Endodermal cell (in vitro differentiated cells): ENCODE measurements around the gene USP13. TPM values are rescaled to one million over a fixed set of nuclear protein-coding genes. Genes with fewer than 3 reads are reported as not detected.
A peak's percentile ranks its signal among the peaks of the same experiment; 100 is the strongest.

Experiments
- DNase-seq: peaks from one replicate; pipeline ENCODE4 v3.0.0-alpha.2; 2017
- H3K27ac ChIP-seq: 2 replicates; pipeline ENCODE4 v1.5.1; 2013; ENCODE audit warnings: mild to moderate bottlenecking, low read depth, low read length, moderate library complexity
- H3K27me3 ChIP-seq: 2 replicates; pipeline ENCODE4 v1.6.1; 2013; ENCODE audit warnings: mild to moderate bottlenecking, low read length, moderate library complexity; ENCODE audit not compliant: insufficient read depth, control insufficient read depth, poor library complexity, severe bottlenecking
- H3K36me3 ChIP-seq: 2 replicates; pipeline ENCODE4 v1.7.0; 2013; ENCODE audit warnings: mild to moderate bottlenecking, low read length, moderate library complexity; ENCODE audit not compliant: control insufficient read depth, insufficient read depth
- H3K4me1 ChIP-seq: one replicate; pipeline ENCODE4 v1.7.0; 2013; ENCODE audit warnings: low read length; ENCODE audit not compliant: control insufficient read depth, insufficient read depth
- H3K4me3 ChIP-seq: 2 replicates; pipeline ENCODE4 v1.5.1; 2013; ENCODE audit warnings: mild to moderate bottlenecking, low read length, moderate library complexity
- H3K9ac ChIP-seq: 2 replicates; pipeline ENCODE4 v1.6.1; 2013; ENCODE audit warnings: mild to moderate bottlenecking, low read length, moderate library complexity; ENCODE audit not compliant: poor library complexity, severe bottlenecking; ENCODE audit errors: extremely low read depth
- H3K9me3 ChIP-seq: 2 replicates; pipeline ENCODE4 v1.6.1; 2013; ENCODE audit warnings: mild to moderate bottlenecking, low read length, moderate library complexity; ENCODE audit not compliant: control insufficient read depth
- H3K27ac Mint-ChIP-seq: 2 replicates; pipeline ENCODE4 v1.8.0; 2020; ENCODE audit warnings: mixed read lengths
- H3K27me3 Mint-ChIP-seq: 2 replicates; pipeline ENCODE4 v1.8.0; 2021; ENCODE audit warnings: mild to moderate bottlenecking, mixed read lengths; ENCODE audit not compliant: insufficient read depth
- H3K36me3 Mint-ChIP-seq: 2 replicates; pipeline ENCODE4 v1.8.0; 2020; ENCODE audit warnings: low read depth, mixed read lengths
- H3K4me1 Mint-ChIP-seq: 2 replicates; pipeline ENCODE4 v1.8.0; 2020; ENCODE audit warnings: mixed read lengths
- H3K4me3 Mint-ChIP-seq: 2 replicates; pipeline ENCODE4 v1.8.0; 2020; ENCODE audit warnings: mild to moderate bottlenecking, moderate library complexity, mixed read lengths
- H3K9me3 Mint-ChIP-seq: 2 replicates; pipeline ENCODE4 v1.8.0; 2020; ENCODE audit warnings: mild to moderate bottlenecking, mixed read lengths
- CTCF ChIP-seq: fragments of 200-600 bp; sonication (generic); conservative IDR thresholded peaks from 2 replicates; pipeline ENCODE4 v1.5.0; 2021; ENCODE audit warnings: antibody characterized with exemption, mild to moderate bottlenecking
- WGBS, 2 experiments: methylation state at CpG; one replicate each; pipeline versions ENCODE4 v1.1.5 to v1.1.7; 2013; ENCODE audit warnings: missing lambda C conversion rate in 2 of 2, mixed read lengths in 1 of 2; ENCODE audit not compliant: insufficient coverage in 1 of 2, insufficient read length in 1 of 2; 5-methylcytosine and 5-hydroxymethylcytosine counted together
- total RNA-seq, 2 donors: library from RNA; stranded (reverse); fragmentation: NEBNext Ultra II Directional in 1 of 2; extraction: Animal tissue kit (Norgen Biotek cat#: 25700) in 1 of 2; gene quantifications; 2 replicates in 1 of 2; 3 replicates in 1 of 2; pipeline ENCODE4 v1.2.1, GENCODE V29; 2021

USP13 gene
- total RNA-seq, 2 donors from 2014 or later: 24.7 to 25.5 TPM

- Mint-ChIP-seq H3K4me3 (no peak overlapping the region), H3K27me3 (no peaks in the 10 kb centered on the region), H3K36me3 (no peaks in the 10 kb centered on the region), H3K9me3 (no peaks in the 10 kb centered on the region), H3K4me1 (peaks cover 4% of the 10 kb centered on the region), H3K27ac (no peak overlapping the region)
- H3K36me3 ChIP-seq: no peaks in the 10 kb centered on the region
- no peaks in the 10 kb centered on the region for H3K27me3 ChIP-seq
- no peak for TF ChIP-seq CTCF
- H3K27ac ChIP-seq: no peak overlapping the region
- WGBS, 2 experiments: 93 to 100% methylated on average over 3 of the region's 3 CpGs
- no peaks in the 10 kb centered on the region for H3K4me1 ChIP-seq
- no peak for DNase-seq
- no peak overlapping the region for H3K9ac ChIP-seq
- no peaks in the 10 kb centered on the region for H3K9me3 ChIP-seq
- no peak overlapping the region for H3K4me3 ChIP-seq
Observed at GRCh38 chr3:179832333-179832854, 179.6 kb downstream of the USP13 start.

- no peak for TF ChIP-seq CTCF
- H3K4me1 ChIP-seq: no peaks in the 10 kb centered on the region
- H3K9ac ChIP-seq: no peak overlapping the region
- no peaks in the 10 kb centered on the region for H3K9me3 Mint-ChIP-seq
- no peak overlapping the region for H3K4me3 Mint-ChIP-seq
- no peak overlapping the region for H3K27ac Mint-ChIP-seq
- H3K36me3 Mint-ChIP-seq: no peaks in the 10 kb centered on the region
- H3K4me3 ChIP-seq: no peak overlapping the region
- DNase-seq: no peak
- no peaks in the 10 kb centered on the region for H3K36me3 ChIP-seq
- H3K4me1 Mint-ChIP-seq: peaks cover 4% of the 10 kb centered on the region
- H3K27ac ChIP-seq: no peak overlapping the region
- no peaks in the 10 kb centered on the region for H3K9me3 ChIP-seq
- no peaks in the 10 kb centered on the region for H3K27me3 Mint-ChIP-seq
- H3K27me3 ChIP-seq: no peaks in the 10 kb centered on the region
Observed at GRCh38 chr3:179833294-179833693, 180.5 kb downstream of the USP13 start.

- Mint-ChIP-seq H3K9me3 (no peaks in the 10 kb centered on the region), H3K4me1 (no peaks in the 10 kb centered on the region), H3K4me3 (no peak overlapping the region), H3K27ac (no peak overlapping the region), H3K27me3 (no peaks in the 10 kb centered on the region), H3K36me3 (no peaks in the 10 kb centered on the region)
- no peak overlapping the region for H3K27ac ChIP-seq
- no peaks in the 10 kb centered on the region for H3K9me3 ChIP-seq
- TF ChIP-seq CTCF: peak; percentile 54
- no peak overlapping the region for H3K9ac ChIP-seq
- no peak for DNase-seq
- H3K4me1 ChIP-seq: no peaks in the 10 kb centered on the region
- H3K36me3 ChIP-seq: no peaks in the 10 kb centered on the region
- no peak overlapping the region for H3K4me3 ChIP-seq
- 93% methylated on average over 2 of the region's 2 CpGs for WGBS, 2 experiments
- H3K27me3 ChIP-seq: no peaks in the 10 kb centered on the region
Observed at GRCh38 chr3:179837374-179837773, 184.5 kb downstream of the USP13 start.

Other genes starting within 250 kb of the USP13 start
- gene GNB4, start 201.6 kb upstream of the USP13 start, total RNA-seq: 10 to 100 TPM; 11.9 to 13.8 TPM
- 10 to 100 TPM; 59.9 to 67.4 TPM for gene ACTL6A, start 90.1 kb upstream of the USP13 start, total RNA-seq
- 10 to 100 TPM; 63.8 to 74.8 TPM for gene MRPL47, start 48.4 kb upstream of the USP13 start, total RNA-seq
- gene NDUFB5, start 48.2 kb upstream of the USP13 start, total RNA-seq: 100 to 1,000 TPM; 103 to 116 TPM